ENCODE data around the gene MRPS34. TPM values are rescaled to one million over a fixed set of nuclear protein-coding genes. Genes with fewer than 3 reads are reported as not detected.

Gene MRPS34
- total RNA-seq, 2 donors from 2014 or later: 51.4 to 99.6 TPM

DNA sequence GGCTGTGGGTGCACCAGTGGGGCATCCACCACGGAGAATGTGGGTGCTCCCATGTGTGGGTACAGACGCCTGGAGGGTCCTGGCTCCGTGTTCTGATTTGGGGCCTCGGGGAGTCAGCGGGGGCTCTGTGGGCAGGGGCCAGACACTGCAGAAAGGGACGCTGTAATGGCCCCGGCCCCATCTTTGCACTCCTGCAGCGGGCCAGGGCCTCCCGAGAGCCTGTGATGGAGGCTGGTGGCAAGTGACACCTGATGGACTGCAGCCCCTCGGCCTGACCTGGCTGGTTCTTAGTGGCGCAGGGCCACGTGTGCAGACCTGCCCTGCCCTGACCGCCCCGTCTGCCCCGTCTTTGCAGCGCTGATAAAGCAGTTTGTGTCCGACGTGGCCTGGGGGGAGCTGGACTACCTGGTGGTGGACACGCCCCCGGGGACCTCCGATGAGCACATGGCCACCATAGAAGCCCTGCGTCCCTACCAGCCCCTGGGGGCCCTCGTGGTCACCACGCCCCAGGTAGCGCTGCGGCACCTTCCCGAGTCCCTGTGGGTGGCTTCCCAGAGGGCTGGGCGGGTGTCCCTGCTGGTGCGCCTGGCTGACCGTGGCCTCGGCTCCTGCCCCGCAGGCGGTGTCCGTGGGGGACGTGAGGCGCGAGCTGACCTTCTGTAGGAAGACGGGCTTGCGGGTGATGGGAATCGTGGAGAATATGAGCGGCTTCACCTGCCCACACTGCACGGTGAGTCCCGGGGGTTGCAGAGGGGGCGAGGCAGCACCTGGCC is 14.6 kb upstream of the MRPS34 start:
- no peak for TF ChIP-seq POLR2A (IDR thresholded peaks at IDR 0.05)
- TF ChIP-seq, protein P1, sequence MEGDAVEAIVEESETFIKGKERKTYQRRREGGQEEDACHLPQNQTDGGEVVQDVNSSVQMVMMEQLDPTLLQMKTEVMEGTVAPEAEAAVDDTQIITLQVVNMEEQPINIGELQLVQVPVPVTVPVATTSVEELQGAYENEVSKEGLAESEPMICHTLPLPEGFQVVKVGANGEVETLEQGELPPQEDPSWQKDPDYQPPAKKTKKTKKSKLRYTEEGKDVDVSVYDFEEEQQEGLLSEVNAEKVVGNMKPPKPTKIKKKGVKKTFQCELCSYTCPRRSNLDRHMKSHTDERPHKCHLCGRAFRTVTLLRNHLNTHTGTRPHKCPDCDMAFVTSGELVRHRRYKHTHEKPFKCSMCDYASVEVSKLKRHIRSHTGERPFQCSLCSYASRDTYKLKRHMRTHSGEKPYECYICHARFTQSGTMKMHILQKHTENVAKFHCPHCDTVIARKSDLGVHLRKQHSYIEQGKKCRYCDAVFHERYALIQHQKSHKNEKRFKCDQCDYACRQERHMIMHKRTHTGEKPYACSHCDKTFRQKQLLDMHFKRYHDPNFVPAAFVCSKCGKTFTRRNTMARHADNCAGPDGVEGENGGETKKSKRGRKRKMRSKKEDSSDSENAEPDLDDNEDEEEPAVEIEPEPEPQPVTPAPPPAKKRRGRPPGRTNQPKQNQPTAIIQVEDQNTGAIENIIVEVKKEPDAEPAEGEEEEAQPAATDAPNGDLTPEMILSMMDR (IDR thresholded peaks at IDR 0.05): no peak
- Histone ChIP-seq H3K9me3 (no peaks in the 10 kb centered on the region), H3K27ac (no peak overlapping the region), H3K4me3 (no peak overlapping the region), H3K4me1 (peaks cover 25% of the 10 kb centered on the region), H3K36me3 (replicated peaks in 1 of 2; ENCODE audit: insufficient read depth in 1 of 2, low read depth in 2 of 2) (peaks cover 0 to 6% of the 10 kb centered on the region in 2 donors), H3K27me3 (no peaks in the 10 kb centered on the region)
- intact Hi-C loops (cut with DNase I): no loop called here
- DNase-seq: peak in 3 of 4 donors; percentile 10 to 13 (median 12)
- ATAC-seq: no peak
- 91 to 93% methylated on average over 28 to 44 of the region's 44 CpGs for WGBS, 2 donors

DNA sequence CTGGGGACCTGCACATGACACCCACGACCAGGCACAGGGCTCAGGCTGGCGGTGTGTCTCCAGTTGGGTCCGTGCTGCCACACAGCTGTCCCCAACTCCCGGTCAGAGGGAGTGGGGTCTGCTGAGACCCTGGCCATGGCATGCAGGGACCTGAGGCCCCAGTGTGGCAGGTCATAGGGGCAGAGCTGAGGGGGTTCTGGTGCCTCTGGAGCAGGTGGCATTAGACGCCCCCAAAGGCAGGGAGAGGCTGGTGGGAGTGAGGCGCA is 14.1 kb upstream of the MRPS34 start:
- TF ChIP-seq POLR2A (IDR thresholded peaks at IDR 0.05): no peak
- TF ChIP-seq, protein P1 (IDR thresholded peaks at IDR 0.05): no peak
- DNase-seq: peak in 1 of 4 donors; percentile 8
- Histone ChIP-seq H3K4me1 (peaks cover 25% of the 10 kb centered on the region), H3K27ac (no peak overlapping the region), H3K27me3 (no peaks in the 10 kb centered on the region), H3K9me3 (no peaks in the 10 kb centered on the region), H3K4me3 (no peak overlapping the region), H3K36me3 (replicated peaks in 1 of 2; ENCODE audit: insufficient read depth in 1 of 2, low read depth in 2 of 2) (peaks cover 0 to 6% of the 10 kb centered on the region in 2 donors)
- no peak for ATAC-seq
- WGBS, 2 donors: 82% methylated on average over 6 of the region's 6 CpGs; no CpG with 5 or more reads in 1 of the 2 donors
- intact Hi-C loops (cut with DNase I): no loop called here

DNA sequence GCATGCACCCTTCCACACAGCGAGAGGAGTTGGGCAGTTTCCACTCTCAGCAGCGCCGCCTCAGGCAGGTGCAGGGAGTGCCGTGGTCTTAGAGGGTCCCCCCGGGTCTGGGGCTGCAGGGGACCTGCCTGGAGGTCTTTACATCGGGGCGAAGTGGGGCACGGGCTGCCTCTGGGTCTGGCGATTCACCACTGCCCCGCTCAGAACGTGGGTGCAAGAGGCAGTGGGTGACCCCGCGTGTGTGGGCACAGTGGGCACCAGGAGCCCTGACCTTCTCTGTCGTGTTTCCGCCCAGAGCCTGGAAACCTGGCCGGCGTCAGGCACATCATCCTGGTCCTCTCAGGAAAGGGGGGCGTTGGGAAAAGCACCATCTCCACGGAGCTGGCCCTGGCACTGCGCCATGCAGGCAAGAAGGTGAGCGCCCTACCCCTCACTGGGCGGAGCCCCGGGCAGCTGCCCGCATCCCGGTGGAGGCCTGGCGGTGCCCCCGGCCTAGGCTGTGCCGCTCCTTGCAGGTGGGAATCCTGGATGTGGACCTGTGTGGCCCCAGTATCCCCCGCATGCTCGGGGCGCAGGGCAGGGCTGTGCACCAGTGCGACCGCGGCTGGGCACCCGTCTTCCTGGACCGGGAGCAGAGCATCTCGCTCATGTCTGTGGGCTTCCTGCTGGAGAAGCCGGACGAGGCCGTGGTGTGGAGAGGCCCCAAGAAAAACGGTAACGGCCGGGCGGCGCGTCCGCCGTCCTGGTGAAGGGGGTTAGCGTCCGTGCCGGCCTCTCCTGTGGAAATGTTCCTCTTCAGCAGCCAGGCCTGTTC is 13.5 kb upstream of the MRPS34 start:
- Histone ChIP-seq H3K9me3 (no peaks in the 10 kb centered on the region), H3K4me1 (peaks cover 29% of the 10 kb centered on the region), H3K36me3 (replicated peaks in 1 of 2; ENCODE audit: insufficient read depth in 1 of 2, low read depth in 2 of 2) (peaks cover 0 to 6% of the 10 kb centered on the region in 2 donors), H3K27ac (no peak overlapping the region), H3K27me3 (no peaks in the 10 kb centered on the region), H3K4me3 (no peak overlapping the region)
- intact Hi-C loops (cut with DNase I): no loop called here
- 73 to 86% methylated on average over 3 to 50 of the region's 51 CpGs for WGBS, 2 donors
- no peak for TF ChIP-seq POLR2A (IDR thresholded peaks at IDR 0.05)
- TF ChIP-seq, protein P1 (IDR thresholded peaks at IDR 0.05): no peak
- ATAC-seq (no peak), DNase-seq (peak in 3 of 4 donors; percentile 5 to 18 (median 12))

DNA sequence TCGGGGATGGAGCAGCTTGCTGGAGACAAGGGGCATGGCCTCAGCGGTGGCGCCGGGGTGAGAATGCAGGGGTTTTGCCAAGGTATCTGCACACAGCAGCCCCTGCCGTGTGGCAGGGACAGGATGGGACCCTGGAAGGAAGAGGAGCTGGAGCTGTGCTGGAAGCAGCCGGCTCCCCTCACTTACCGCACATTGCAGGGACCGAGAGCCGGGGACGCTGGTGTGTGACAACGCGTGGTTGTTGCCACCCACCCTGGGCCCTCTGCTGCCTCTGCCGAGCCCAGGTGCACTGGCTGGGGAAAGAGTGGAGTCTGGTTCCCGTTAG is 12.9 kb upstream of the MRPS34 start:
- ATAC-seq: no peak
- intact Hi-C loops (cut with DNase I): no loop called here
- DNase-seq: peak in 1 of 4 donors; percentile 8
- H3K36me3 ChIP-seq (replicated peaks in 1 of 2; ENCODE audit: insufficient read depth in 1 of 2, low read depth in 2 of 2): peaks cover 0 to 6% of the 10 kb centered on the region in 2 donors
- H3K9me3 ChIP-seq: no peaks in the 10 kb centered on the region
- no peaks in the 10 kb centered on the region for H3K27me3 ChIP-seq
- H3K27ac ChIP-seq: no peak overlapping the region
- TF ChIP-seq, protein P1 (IDR thresholded peaks at IDR 0.05): no peak
- no peak for TF ChIP-seq POLR2A (IDR thresholded peaks at IDR 0.05)
- no peak overlapping the region for H3K4me3 ChIP-seq
- peaks cover 36% of the 10 kb centered on the region for H3K4me1 ChIP-seq
- 88 to 94% methylated on average over 10 to 14 of the region's 14 CpGs for WGBS, 2 donors

All from body of pancreas (tissue), 4 donors.